Cardiac septum (tissue), 1 donor: Measurements from ENCODE around the gene SCUBE1. TPM values are rescaled to one million over a fixed set of nuclear protein-coding genes. Genes with fewer than 3 reads are reported as not detected.

Experiments
- DNase-seq: peaks from one replicate; pipeline ENCODE4 v3.0.0-alpha.2; 2020; ENCODE audit warnings: low spot score
- intact Hi-C: fragments of 100-400 bp; cut with DNase I; formaldehyde crosslinking; loops from one replicate; pipeline ENCODE4 v1.14.0; 2022
- total RNA-seq: library from RNA; stranded (reverse); fragmentation: NEBNext Ultra II Directional; extraction: Animal tissue kit (Norgen Biotek cat#: 25700); gene quantifications from one replicate; pipeline ENCODE4 v1.2.1, GENCODE V29; 2021
- donor health status: DM: no; HTN: no; CAD: no.

SCUBE1 gene
- total RNA-seq, 1 donor from 2014 or later, result 1.1 TPM

GRCh38 chr22:43199541-43199940, 143.6 kb downstream of the SCUBE1 start:
- intact Hi-C loops, result no loop called here
- no peak for DNase-seq

GRCh38 chr22:43198936-43199335, 144.2 kb downstream of the SCUBE1 start:
- no peak for DNase-seq
- intact Hi-C loops, result no loop called here

- intact Hi-C loops, result no loop called here
- DNase-seq, result no peak
Observed at GRCh38 chr22:43198126-43198525, 145.0 kb downstream of the SCUBE1 start.

- intact Hi-C loops, result no loop called here
- DNase-seq, result no peak
Observed at GRCh38 chr22:43197271-43197941, 145.8 kb downstream of the SCUBE1 start.

- no peak for DNase-seq
- intact Hi-C loops, result no loop called here
Observed at GRCh38 chr22:43191831-43192230, 151.3 kb downstream of the SCUBE1 start.

- DNase-seq, result no peak
- intact Hi-C loops, result no loop called here
Observed at GRCh38 chr22:43188829-43189545, 154.2 kb downstream of the SCUBE1 start.

GRCh38 chr22:43187171-43188099, 155.7 kb downstream of the SCUBE1 start:
- intact Hi-C loops, result no loop called here
- DNase-seq, result peak; percentile 97

GRCh38 chr22:43186272-43187170, 156.7 kb downstream of the SCUBE1 start, which contains the start of gene TTLL12:
Gene TTLL12 (minus strand): TSS chr22:43187134. CDS start chr22:43187069, 65 bp downstream.
- intact Hi-C loops, result no loop called here
- no peak for DNase-seq

GRCh38 chr22:43185860-43186261, 157.3 kb downstream of the SCUBE1 start:
- intact Hi-C loops, result no loop called here
- DNase-seq, result no peak

- intact Hi-C loops, result no loop called here
- no peak for DNase-seq
Observed at GRCh38 chr22:43183496-43184277, 159.5 kb downstream of the SCUBE1 start.

- intact Hi-C loops, result no loop called here
- DNase-seq, result no peak
Observed at GRCh38 chr22:43182726-43183125, 160.4 kb downstream of the SCUBE1 start.

GRCh38 chr22:43182118-43182517, 161.1 kb downstream of the SCUBE1 start:
- intact Hi-C loops, result no loop called here
- DNase-seq, result no peak

GRCh38 chr22:43181321-43182076, 161.7 kb downstream of the SCUBE1 start:
- no peak for DNase-seq
- intact Hi-C loops, result no loop called here

- intact Hi-C loops, result no loop called here
- DNase-seq, result no peak
Observed at GRCh38 chr22:43180670-43181069, 162.5 kb downstream of the SCUBE1 start.

- DNase-seq, result no peak
Observed at GRCh38 chr22:43179911-43180195, 163.3 kb downstream of the SCUBE1 start.

GRCh38 chr22:43179146-43179910, 163.8 kb downstream of the SCUBE1 start:
- DNase-seq, result no peak
- intact Hi-C loops, result no loop called here

More at GRCh38 chr22:43179911-43180195, 163.3 kb downstream of the SCUBE1 start:
- intact Hi-C loops, result no loop called here

- intact Hi-C loops, result no loop called here
- no peak for DNase-seq
Observed at GRCh38 chr22:43177479-43177878, 165.7 kb downstream of the SCUBE1 start.
